ENCODE results near the gene CSRP3.
"Not testable (repeated sequence)": the region's sequence is repeated elsewhere in the genome, so short reads cannot be mapped to it uniquely, and the experiment has no call there.

Gene CSRP3

DNA sequence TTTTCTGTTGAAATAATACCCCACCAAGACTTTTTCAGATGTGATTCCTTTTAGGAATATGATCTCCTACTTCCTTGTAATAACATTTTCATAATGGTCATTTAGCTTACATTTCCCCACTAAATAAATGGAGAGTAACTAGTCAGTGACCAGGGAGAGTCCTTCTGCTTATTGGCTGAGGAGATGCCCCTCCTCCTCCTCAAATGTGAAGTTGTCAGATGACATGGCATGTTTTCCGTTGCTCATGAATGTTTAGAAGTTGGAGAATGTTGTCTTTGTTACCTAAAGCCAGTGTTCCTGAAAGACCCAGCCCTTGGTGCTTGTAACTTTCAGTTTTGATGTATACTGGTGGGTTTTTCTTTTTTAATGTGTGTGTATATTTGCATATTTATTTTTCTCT is 38.2 kb downstream of the CSRP3 start:
- TF ChIP-seq, protein P1, sequence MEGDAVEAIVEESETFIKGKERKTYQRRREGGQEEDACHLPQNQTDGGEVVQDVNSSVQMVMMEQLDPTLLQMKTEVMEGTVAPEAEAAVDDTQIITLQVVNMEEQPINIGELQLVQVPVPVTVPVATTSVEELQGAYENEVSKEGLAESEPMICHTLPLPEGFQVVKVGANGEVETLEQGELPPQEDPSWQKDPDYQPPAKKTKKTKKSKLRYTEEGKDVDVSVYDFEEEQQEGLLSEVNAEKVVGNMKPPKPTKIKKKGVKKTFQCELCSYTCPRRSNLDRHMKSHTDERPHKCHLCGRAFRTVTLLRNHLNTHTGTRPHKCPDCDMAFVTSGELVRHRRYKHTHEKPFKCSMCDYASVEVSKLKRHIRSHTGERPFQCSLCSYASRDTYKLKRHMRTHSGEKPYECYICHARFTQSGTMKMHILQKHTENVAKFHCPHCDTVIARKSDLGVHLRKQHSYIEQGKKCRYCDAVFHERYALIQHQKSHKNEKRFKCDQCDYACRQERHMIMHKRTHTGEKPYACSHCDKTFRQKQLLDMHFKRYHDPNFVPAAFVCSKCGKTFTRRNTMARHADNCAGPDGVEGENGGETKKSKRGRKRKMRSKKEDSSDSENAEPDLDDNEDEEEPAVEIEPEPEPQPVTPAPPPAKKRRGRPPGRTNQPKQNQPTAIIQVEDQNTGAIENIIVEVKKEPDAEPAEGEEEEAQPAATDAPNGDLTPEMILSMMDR (IDR thresholded peaks at IDR 0.05; ENCODE audit: borderline replicate concordance, insufficient read depth, low read depth, low read length) = no peak
- H3K4me3 ChIP-seq (ENCODE audit: low read depth, low read length) = no peak overlapping the region

DNA sequence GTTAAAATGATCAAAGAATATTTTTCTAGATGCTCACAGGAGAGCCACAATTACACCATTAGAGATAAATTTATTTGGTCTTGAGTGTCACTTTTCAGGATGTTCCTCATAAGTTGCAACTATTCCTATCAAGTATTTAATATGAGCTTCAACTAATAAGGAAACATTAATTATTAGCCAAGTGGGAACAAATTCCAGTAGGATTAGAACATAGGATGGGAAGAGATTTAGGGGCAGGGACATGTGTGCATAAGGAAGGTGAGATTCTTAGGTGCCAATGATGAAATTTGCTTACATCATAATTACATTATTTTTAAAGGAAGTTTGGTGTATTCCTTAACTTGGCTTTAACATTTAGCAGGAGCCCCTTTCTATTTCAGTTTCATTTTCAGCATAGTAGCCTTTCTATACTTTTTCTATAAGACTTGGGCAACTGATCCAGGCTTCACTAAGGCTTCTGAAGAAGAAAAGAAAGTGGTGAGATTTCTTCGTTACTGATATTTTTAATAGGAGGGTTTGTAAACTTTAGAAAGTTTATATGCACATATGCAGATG is 38.8 kb downstream of the CSRP3 start:
- no peak overlapping the region for H3K4me3 ChIP-seq (ENCODE audit: low read depth, low read length)
- TF ChIP-seq, protein P1 (IDR thresholded peaks at IDR 0.05; ENCODE audit: borderline replicate concordance, insufficient read depth, low read depth, low read length) = no peak

DNA sequence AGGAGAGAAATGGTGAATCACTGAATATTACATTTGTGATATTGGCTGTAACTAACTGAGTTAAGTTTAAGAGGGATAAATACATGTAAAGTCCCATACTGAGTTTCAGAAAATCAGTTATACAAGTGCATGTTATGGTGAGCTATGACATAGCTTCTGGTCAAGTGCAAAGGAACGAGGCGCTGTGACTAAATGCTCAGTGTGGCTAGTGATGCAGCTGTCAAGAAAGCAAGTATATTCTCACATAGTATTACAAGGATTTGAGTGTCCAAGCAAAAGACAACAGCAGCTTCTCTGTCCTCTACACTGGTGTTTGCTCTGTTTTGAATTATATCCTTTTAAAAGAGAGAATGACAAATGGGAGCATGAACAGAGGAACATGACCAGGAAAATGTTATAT is 40.1 kb downstream of the CSRP3 start:
- no peak overlapping the region for H3K4me3 ChIP-seq (ENCODE audit: low read depth, low read length)

DNA sequence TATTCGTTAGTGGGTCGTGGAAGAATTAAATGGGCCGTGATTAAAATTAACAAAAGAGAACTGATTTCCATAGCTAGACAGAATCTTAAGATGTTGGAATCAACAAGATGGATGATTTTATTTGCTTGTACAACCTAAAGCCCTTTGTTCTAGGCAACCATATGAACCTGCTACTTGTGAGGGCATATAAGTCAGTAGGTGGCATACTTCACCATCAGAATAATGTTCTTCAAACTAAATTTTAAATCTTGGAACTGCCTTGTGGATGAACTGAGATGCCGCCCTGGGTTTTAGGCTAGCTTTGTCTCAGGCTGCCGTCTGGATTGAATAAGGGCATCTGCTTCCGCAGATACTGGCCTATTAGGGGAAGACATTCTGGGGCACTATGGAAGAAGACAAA is 40.9 kb downstream of the CSRP3 start:
- TF ChIP-seq, protein P1 (IDR thresholded peaks at IDR 0.05; ENCODE audit: borderline replicate concordance, insufficient read depth, low read depth, low read length) = no peak
- no peak overlapping the region for H3K4me3 ChIP-seq (ENCODE audit: low read depth, low read length)

More for the DNA sequence above, 40.1 kb downstream of the CSRP3 start:
- TF ChIP-seq, protein P1 (IDR thresholded peaks at IDR 0.05; ENCODE audit: borderline replicate concordance, insufficient read depth, low read depth, low read length) = no peak

DNA sequence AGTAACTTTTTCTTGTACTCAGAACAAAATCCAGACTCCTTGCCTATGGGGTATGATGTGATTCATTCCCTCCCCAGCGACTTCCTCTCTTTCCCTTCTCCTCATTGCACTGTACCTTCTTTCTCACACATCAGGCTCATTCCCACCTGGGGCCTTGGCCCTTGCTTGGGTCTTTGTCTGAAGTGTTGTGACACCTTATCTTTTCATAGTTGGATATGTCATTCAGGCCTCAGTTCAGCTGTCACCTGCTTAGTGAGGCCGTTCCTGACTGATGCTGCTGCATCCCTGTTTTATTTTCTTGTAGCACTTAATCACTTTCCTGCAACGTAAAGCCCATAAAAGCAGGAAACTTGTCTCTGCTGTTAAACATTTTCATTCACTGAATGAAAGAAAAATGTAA is 44.9 kb downstream of the CSRP3 start:
- TF ChIP-seq, protein P1 (IDR thresholded peaks at IDR 0.05; ENCODE audit: borderline replicate concordance, insufficient read depth, low read depth, low read length) = no peak
- no peak overlapping the region for H3K4me3 ChIP-seq (ENCODE audit: low read depth, low read length)

DNA sequence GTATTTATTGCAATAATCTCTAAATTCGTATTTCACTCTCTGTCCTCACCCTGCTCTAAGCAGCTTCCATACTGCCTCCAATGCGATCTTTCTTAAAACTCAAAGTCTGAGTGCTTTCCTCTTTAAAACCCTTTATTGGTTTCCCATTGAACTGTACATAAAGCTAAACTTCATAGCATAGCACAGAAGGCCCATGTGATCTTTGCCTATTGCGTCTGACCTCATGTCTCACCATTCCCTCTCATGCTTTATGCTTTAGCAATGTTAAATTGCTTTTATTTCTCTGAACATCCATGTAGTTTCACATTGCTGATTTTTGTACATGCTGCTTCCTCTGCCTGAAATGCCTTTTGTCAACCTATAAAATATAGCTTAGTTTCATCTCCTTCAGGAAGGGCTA is 56.5 kb downstream of the CSRP3 start:
- no peak overlapping the region for H3K4me3 ChIP-seq (ENCODE audit: low read depth, low read length)
- TF ChIP-seq, protein P1 (IDR thresholded peaks at IDR 0.05; ENCODE audit: borderline replicate concordance, insufficient read depth, low read depth, low read length) = no peak

GRCh38 chr11:19136884-19137283 is 64.9 kb downstream of the CSRP3 start:
- H3K4me3 ChIP-seq (ENCODE audit: low read depth, low read length) = not testable (repeated sequence)

DNA sequence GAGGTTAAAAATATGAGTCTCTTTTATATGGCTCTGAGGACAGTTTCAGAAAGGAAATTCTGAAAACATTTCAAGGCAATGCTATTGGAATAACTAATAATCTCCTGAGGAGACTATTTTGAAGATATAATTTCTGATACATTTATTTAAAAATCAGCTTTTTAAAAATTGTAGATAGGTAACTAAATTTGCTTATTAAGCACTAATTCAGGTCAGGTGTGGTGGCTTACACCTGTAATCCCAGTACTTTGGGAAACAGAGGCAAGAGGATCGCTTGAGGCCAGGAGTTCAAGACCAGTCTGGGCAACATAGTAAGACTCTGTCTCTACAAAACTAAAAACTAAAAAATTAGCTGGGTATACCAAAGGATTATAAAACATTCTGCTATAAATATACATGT is 67.8 kb downstream of the CSRP3 start:
- no peak overlapping the region for H3K4me3 ChIP-seq (ENCODE audit: low read depth, low read length)
- TF ChIP-seq, protein P1 (IDR thresholded peaks at IDR 0.05; ENCODE audit: borderline replicate concordance, insufficient read depth, low read depth, low read length) = no peak
